HepG2 (cell line): ENCODE data around the gene RCCD1. TPM values are rescaled to one million over a fixed set of nuclear protein-coding genes. Genes with fewer than 3 reads are reported as not detected.

Source experiments
- ATAC-seq: fragments of 200-7000 bp; cut with Tn5 transposase; 3 replicates; pipeline ENCODE4 v1.9.1; 2020; ENCODE audit warnings: mild to moderate bottlenecking, moderate library complexity
- BruUV-seq: library from RNA; stranded (reverse); fragments of 400-500 nt; replicated peaks from 2 replicates; lab custom pipeline; 2021; lab: Mats Ljungman, UMichigan
- CTCF ChIA-PET: fragments of 300-600 bp; formaldehyde crosslinking; extraction: SDS; loops from one replicate; lab custom pipeline; 2021; ENCODE audit warnings: low total read pairs, inconsistent platforms, low intra/inter-chr PET ratio; lab: Yijun Ruan, JAX
- POLR2A ChIA-PET: fragments of 350-600 bp; sonication (Branson Sonifier 250); formaldehyde crosslinking; loops from one replicate; lab custom pipeline; 2020; ENCODE audit warnings: antibody characterized with exemption, inconsistent platforms; lab: Yijun Ruan, JAX
- DNase-seq: peaks from one replicate; pipeline ENCODE4 v3.0.0-alpha.2; 2015; ENCODE audit warnings: low spot score
- FAIRE-seq: peaks from 3 replicates; lab custom pipeline; 2011; peaks lifted over from hg19 to GRCh38; lab: Jason Lieb, UNC
- H2AFZ ChIP-seq: one replicate; pipeline ENCODE4 v1.6.1; 2011; ENCODE audit warnings: low read length, inconsistent platforms
- H3K27ac ChIP-seq: fragments of 300-600 bp; 3 replicates; pipeline ENCODE4 v1.8.0; 2011; ENCODE audit warnings: mixed run types, mild to moderate bottlenecking, mixed read lengths, low read length, inconsistent platforms; ENCODE audit not compliant: insufficient read depth; ENCODE audit errors: extremely low read length
- H3K27me3 ChIP-seq, 2 experiments: fragments of 200-600 bp in 1 of 2; 2 replicates in 1 of 2; 3 replicates in 1 of 2; pipeline versions ENCODE4 v1.6.0 to v1.8.0; 2011; ENCODE audit warnings: low read length in 2 of 2, mild to moderate bottlenecking in 2 of 2, moderate library complexity in 2 of 2, inconsistent platforms in 1 of 2; ENCODE audit not compliant: insufficient read depth in 2 of 2, control insufficient read depth in 1 of 2
- H3K36me3 ChIP-seq, 2 experiments: fragments of 200-600 bp in 1 of 2; replicated peaks in 1 of 2; 2 replicates in 1 of 2; 3 replicates in 1 of 2; pipeline versions ENCODE4 v1.5.1 to v1.8.0; 2011; ENCODE audit warnings: low read length in 2 of 2, inconsistent platforms in 1 of 2; ENCODE audit not compliant: insufficient read depth in 2 of 2, control insufficient read depth in 1 of 2
- H3K4me1 ChIP-seq: 2 replicates; pipeline ENCODE4 v1.5.1; 2012; ENCODE audit warnings: low read length, inconsistent platforms; ENCODE audit not compliant: insufficient read depth
- H3K4me2 ChIP-seq: 2 replicates; pipeline ENCODE4 v1.6.0; 2011; ENCODE audit warnings: low read depth, low read length, inconsistent platforms
- H3K4me3 ChIP-seq, 3 experiments: fragments of 200-600 bp in 1 of 3; sonication (generic), shearing (Covaris generic) in 1 of 3; replicated peaks in 1 of 3; 2 replicates each; pipeline ENCODE4 v1.5.1; 2011 to 2016; ENCODE audit warnings: low read length in 3 of 3, inconsistent platforms in 2 of 3, low read depth in 2 of 3, mild to moderate bottlenecking in 2 of 3, control low read depth in 1 of 3, mixed read lengths in 1 of 3; ENCODE audit not compliant: insufficient read depth in 1 of 3
- H3K79me2 ChIP-seq: one replicate; pipeline ENCODE4 v1.6.1; 2011; ENCODE audit warnings: low read length, inconsistent platforms; ENCODE audit not compliant: insufficient read depth
- H3K9ac ChIP-seq: 2 replicates; pipeline ENCODE4 v1.6.0; 2011; ENCODE audit warnings: mild to moderate bottlenecking, low read depth, low read length, inconsistent platforms; ENCODE audit not compliant: insufficient read depth
- H3K9me3 ChIP-seq: 2 replicates; pipeline ENCODE4 v1.5.1; 2012; ENCODE audit warnings: mild to moderate bottlenecking, low read length
- H4K20me1 ChIP-seq: 2 replicates; pipeline ENCODE4 v1.6.0; 2011; ENCODE audit warnings: inconsistent platforms, mild to moderate bottlenecking, low read length, moderate library complexity; ENCODE audit not compliant: insufficient read depth
- JDP2 ChIP-seq: sonication (generic); formaldehyde crosslinking; IDR thresholded peaks from 2 replicates; pipeline ENCODE4 v1.8.1; 2022; ENCODE audit warnings: missing genetic modification reagents, borderline replicate concordance
- MAFG ChIP-seq: sonication (generic); formaldehyde crosslinking; IDR thresholded peaks from 2 replicates; pipeline ENCODE4 v1.5.1; 2020; ENCODE audit warnings: mild to moderate bottlenecking, missing genetic modification reagents
- PAF1 ChIP-seq: IDR thresholded peaks from 2 replicates; pipeline ENCODE4 v1.6.1; 2016; ENCODE audit warnings: missing genetic modification reagents, missing compliant biosample characterization
- PREB ChIP-seq: sonication (generic); formaldehyde crosslinking; IDR thresholded peaks from 2 replicates; pipeline ENCODE4 v1.4.0; 2020; ENCODE audit warnings: missing genetic modification reagents
- SP140L ChIP-seq: sonication (generic); formaldehyde crosslinking; IDR thresholded peaks from 2 replicates; pipeline ENCODE4 v1.4.0; 2020; ENCODE audit warnings: missing genetic modification reagents, borderline replicate concordance
- TBL1XR1 ChIP-seq: fragments of 150-350 bp; IDR thresholded peaks from 2 replicates; pipeline ENCODE4 v1.6.1; 2014; ENCODE audit warnings: borderline replicate concordance, low read length; ENCODE audit not compliant: partially characterized antibody
- ZBTB20 ChIP-seq: sonication (generic); formaldehyde crosslinking; IDR thresholded peaks from 2 replicates; pipeline ENCODE4 v1.8.1; 2023; ENCODE audit warnings: missing genetic modification reagents, low read depth, mild to moderate bottlenecking, borderline replicate concordance
- ZBTB7B ChIP-seq: sonication (generic); formaldehyde crosslinking; IDR thresholded peaks from 2 replicates; pipeline ENCODE4 v1.4.0; 2020; ENCODE audit warnings: missing genetic modification reagents
- ZNF597 ChIP-seq: sonication (generic); formaldehyde crosslinking; IDR thresholded peaks from 2 replicates; pipeline ENCODE4 v1.5.0; 2020; ENCODE audit warnings: missing genetic modification reagents
- ZNF773 ChIP-seq: sonication (generic); formaldehyde crosslinking; IDR thresholded peaks from 2 replicates; pipeline ENCODE4 v1.4.0; 2020; ENCODE audit warnings: missing genetic modification reagents, borderline replicate concordance
- ZNF781 ChIP-seq: sonication (generic); formaldehyde crosslinking; IDR thresholded peaks from 2 replicates; pipeline ENCODE4 v1.5.1; 2020; ENCODE audit warnings: borderline replicate concordance, mild to moderate bottlenecking, missing genetic modification reagents; ENCODE audit errors: not compliant biosample characterization
- ZNF850 ChIP-seq: sonication (generic); formaldehyde crosslinking; conservative IDR thresholded peaks from 2 replicates; pipeline ENCODE4 v1.9.0; 2021; ENCODE audit warnings: mild to moderate bottlenecking, missing genetic modification reagents
- WGBS: methylation state at CpG from one replicate; pipeline ENCODE4 v1.1.6; 2017; ENCODE audit warnings: low lambda C conversion rate; 5-methylcytosine and 5-hydroxymethylcytosine counted together
- in situ Hi-C: cut with HindIII; loops from 2 replicates; pipeline ENCODE4 v1.10.0; 2017; ENCODE audit warnings: low pct_unique_long_range_greater_than_20kb; ENCODE audit not compliant: extremely low pct_ligation_motif_present
- intact Hi-C: fragments of 100-400 bp; cut with micrococcal nuclease; formaldehyde crosslinking; loops from one replicate; pipeline ENCODE4 v1.10.0; 2022; ENCODE audit not compliant: unreplicated experiment
- polyA plus RNA-seq, 8 experiments: library from polyadenylated mRNA; depleted of rRNA in 3 of 8; stranded (reverse) in 7 of 8; unstranded in 1 of 8; fragments of >200 nt; fragmentation: Illumina TruSeq in 4 of 8; extraction: Trizol in 4 of 8; gene quantifications; 2 replicates each; pipeline versions ENCODE4 v1.2.1 to v1.2.3, GENCODE V29; 2011 to 2016; ENCODE audit warnings: low read depth in 4 of 8, missing spikeins in 1 of 8, mixed read lengths in 1 of 8; ENCODE audit not compliant: insufficient read depth in 1 of 8
- total RNA-seq, 5 experiments: library from RNA; depleted of rRNA; stranded (reverse); fragments of >200 nt; fragmentation: Illumina TruSeq; extraction: Trizol; gene quantifications; 2 replicates each; pipeline ENCODE4 v1.2.3, GENCODE V29; 2016; ENCODE audit warnings: low read depth in 1 of 5

Gene RCCD1
- total and polyA plus RNA-seq, 2 of the 13 experiments (the other 11 are each of a cell fraction or from before 2014, with no cell fraction given), result 14.1 to 15.1 TPM

- Histone ChIP-seq H3K4me3 (no peak overlapping the region), H3K4me1 (no peaks in the 10 kb centered on the region), H3K36me3 (peaks cover 24 to 75% of the 10 kb centered on the region in 2 experiments), H3K9me3 (no peaks in the 10 kb centered on the region), H2AFZ (no peak overlapping the region), H3K27ac (no peak overlapping the region), H3K27me3 (no peaks in the 10 kb centered on the region), H3K9ac (no peak overlapping the region), H3K4me2 (no peak overlapping the region), H3K79me2 (no peaks in the 10 kb centered on the region), H4K20me1 (no peaks in the 10 kb centered on the region; the same call in 1 of the 2 replicates)
- DNase-seq, result no peak
- intact Hi-C loops, result no loop called here
- no TSS peak for BruUV-seq
- CTCF ChIA-PET, result no interaction called here
- no peak for TF ChIP-seq PAF1
- in situ Hi-C loops, result no loop called here
- no peak for FAIRE-seq
- ATAC-seq, result no peak
- 97% methylated on average over 7 of the region's 7 CpGs for WGBS
- POLR2A ChIA-PET, result no interaction called here
Observed at GRCh38 chr15:90970274-90970673, 15.6 kb downstream of the RCCD1 start.

GRCh38 chr15:90972133-90972532 lies 17.4 kb downstream of the RCCD1 start:
- DNase-seq (no peak), ATAC-seq (no peak), FAIRE-seq (no peak)
- Histone ChIP-seq H3K4me2 (no peak overlapping the region), H2AFZ (no peak overlapping the region), H3K9me3 (no peaks in the 10 kb centered on the region)
- intact Hi-C loops, result no loop called here
- CTCF ChIA-PET, result no interaction called here
- POLR2A ChIA-PET, result no interaction called here
- no peak for TF ChIP-seq PREB (CRISPR knock-in tag)
- TF ChIP-seq SP140L, result no peak
- no peak for TF ChIP-seq ZNF597
- no peak for TF ChIP-seq MAFG (CRISPR knock-in tag)
- no peak for TF ChIP-seq ZBTB20 (CRISPR knock-in tag)
- TF ChIP-seq JDP2 (CRISPR knock-in tag), result no peak
- TF ChIP-seq TBL1XR1, result no peak
- no peak for TF ChIP-seq ZBTB7B (CRISPR knock-in tag)
- TF ChIP-seq ZNF850, result no peak
- TF ChIP-seq ZNF781 (CRISPR knock-in tag), result no peak
- TF ChIP-seq ZNF773 (CRISPR knock-in tag), result no peak
- TF ChIP-seq, all 625 proteins: peak for 0
- WGBS, result 82% methylated on average over 5 of the region's 5 CpGs
- Histone ChIP-seq H3K36me3 (peaks cover 23 to 76% of the 10 kb centered on the region in 2 experiments; a peak in 4 of 5 replicates), H3K27ac (no peak overlapping the region), H3K9ac (no peak overlapping the region), H3K27me3 (no peaks in the 10 kb centered on the region), H3K79me2 (no peaks in the 10 kb centered on the region), H4K20me1 (no peaks in the 10 kb centered on the region; the same call in 1 of the 2 replicates), H3K4me3 (no peak overlapping the region), H3K4me1 (no peaks in the 10 kb centered on the region)
- in situ Hi-C loops, result no loop called here
- BruUV-seq, result no TSS peak
